HG03064 (cell line): ENCODE results near the gene RAB37.

ENCODE experiments used
- ATAC-seq: cut with Tn5 transposase; IDR thresholded peaks from one replicate; pipeline ENCODE4 v1.9.1; 2021; ENCODE audit warnings: low read depth; ENCODE audit not compliant: unreplicated experiment

RAB37 gene, protein sequence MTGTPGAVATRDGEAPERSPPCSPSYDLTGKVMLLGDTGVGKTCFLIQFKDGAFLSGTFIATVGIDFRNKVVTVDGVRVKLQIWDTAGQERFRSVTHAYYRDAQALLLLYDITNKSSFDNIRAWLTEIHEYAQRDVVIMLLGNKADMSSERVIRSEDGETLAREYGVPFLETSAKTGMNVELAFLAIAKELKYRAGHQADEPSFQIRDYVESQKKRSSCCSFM

GRCh38 chr17:74736513-74737298, at the start of gene RAB37:
TSS of gene RAB37 (plus strand) at chr17:74737256. CDS start at chr17:74737273, 17 bp downstream.
- no peak for ATAC-seq

DNA sequence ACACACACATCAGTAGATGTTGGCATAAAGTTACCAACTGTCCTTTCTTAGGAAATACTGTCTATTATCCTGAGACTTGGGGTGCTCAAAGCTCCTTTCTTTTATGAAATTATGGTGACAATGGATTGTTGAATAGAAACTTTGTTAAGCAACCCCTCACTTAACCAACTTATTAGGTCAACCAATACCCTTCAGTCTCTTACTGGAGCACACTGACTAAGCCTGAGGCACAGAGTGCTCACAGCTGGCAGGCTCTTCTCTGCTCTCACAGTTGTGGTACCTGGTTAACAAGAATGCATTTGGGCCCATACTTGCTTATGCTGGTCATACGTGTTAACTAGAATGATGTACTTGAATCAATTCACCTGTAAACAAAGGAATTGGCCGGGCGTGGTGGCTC, 49.2 kb upstream of the RAB37 start:
- ATAC-seq: no peak

GRCh38 chr17:74690409-74690825, 46.6 kb upstream of the RAB37 start:
- no peak for ATAC-seq

- no peak for ATAC-seq
Measured at GRCh38 chr17:74691151-74691550, 45.9 kb upstream of the RAB37 start.

- no peak for ATAC-seq
Measured at GRCh38 chr17:74694081-74694480, 43.0 kb upstream of the RAB37 start.

GRCh38 chr17:74695629-74696028, 41.4 kb upstream of the RAB37 start:
- no peak for ATAC-seq

GRCh38 chr17:74697515-74697914, 39.5 kb upstream of the RAB37 start:
- no peak for ATAC-seq

- no peak for ATAC-seq
Measured at GRCh38 chr17:74698069-74698468, 39.0 kb upstream of the RAB37 start.

GRCh38 chr17:74699236-74699635, 37.8 kb upstream of the RAB37 start:
- no peak for ATAC-seq

GRCh38 chr17:74702116-74702871, 34.8 kb upstream of the RAB37 start:
- ATAC-seq: no peak

DNA sequence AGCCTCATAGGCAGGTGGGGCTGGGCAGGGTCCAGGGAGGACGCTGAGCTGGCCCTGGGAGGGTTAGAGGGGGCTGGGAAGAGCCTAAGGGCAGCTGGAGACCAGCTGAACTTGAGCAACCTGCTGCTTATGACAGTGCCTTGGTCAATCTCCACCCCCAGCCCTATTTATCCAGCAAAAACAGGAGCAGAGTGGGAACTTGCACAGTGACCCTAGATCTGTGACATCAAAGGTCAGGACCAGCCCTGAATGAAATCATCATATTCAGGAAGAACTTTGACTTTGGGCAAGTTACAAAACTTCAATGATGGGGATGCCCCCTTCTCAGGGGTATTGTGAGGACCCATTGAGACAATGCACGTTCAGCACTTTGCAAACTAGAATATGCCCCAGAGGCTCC, 33.7 kb upstream of the RAB37 start:
- ATAC-seq: no peak

- ATAC-seq: no peak
Measured at GRCh38 chr17:74704544-74704943, 32.5 kb upstream of the RAB37 start.

DNA sequence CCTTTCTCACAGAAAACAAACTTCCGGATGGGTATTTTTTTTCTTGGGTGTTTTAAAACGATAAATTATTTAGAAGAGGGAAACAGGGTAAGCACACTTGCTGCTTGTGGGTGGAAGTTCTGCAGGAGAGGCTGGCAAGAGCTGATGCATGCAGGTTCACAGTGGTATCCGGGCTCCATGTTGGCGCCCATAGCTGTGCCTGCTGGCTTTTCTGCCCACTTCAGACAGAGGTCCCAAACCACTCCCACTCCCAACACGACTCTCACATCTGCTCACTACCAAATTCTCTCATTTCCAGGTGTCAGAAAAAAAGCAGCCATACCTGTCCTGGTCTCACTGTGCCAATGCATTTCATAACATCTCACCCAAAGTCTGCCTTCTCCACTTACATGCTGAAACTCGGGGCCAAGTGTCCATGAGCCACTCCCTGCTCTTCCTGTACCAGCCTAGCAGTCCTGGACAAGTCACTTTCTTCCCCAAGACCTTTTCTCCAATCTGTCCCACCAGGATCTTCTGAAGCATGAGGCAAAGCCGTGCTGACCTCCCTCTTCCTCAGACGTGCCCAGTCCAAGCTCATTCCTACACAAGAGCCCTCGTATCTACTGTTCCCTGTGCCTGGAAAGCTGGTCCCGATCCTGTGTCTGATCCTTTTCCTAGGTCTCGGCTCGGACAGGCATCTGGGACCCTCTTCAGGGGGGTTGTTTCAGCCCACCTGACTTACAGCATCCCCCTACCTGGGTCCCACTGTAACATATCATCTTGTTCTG, 25.8 kb upstream of the RAB37 start:
- no peak for ATAC-seq

DNA sequence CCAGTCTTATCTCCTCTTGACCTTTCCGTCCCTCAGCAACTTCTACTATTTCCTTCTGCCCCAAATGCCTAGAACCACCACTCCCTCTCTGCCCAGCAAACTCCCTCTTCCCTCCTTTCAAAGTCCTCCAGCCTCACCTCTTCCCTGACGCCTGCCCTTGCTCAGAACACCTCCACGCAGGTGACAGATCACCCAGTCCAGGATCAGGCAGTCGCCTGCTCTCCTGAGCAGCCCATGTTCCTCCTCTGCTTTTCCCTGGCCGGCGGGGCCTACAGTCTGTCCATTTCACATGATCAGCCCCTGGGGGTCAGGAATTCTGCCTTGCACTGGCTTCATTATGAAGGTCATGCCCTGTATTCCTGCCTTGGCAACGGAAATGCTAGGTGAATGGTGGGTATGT, 24.8 kb upstream of the RAB37 start:
- no peak for ATAC-seq

- ATAC-seq: no peak
Measured at GRCh38 chr17:74712756-74713155, 24.3 kb upstream of the RAB37 start, which contains the start of gene CD300LF. TSS of gene CD300LF (minus strand) at chr17:74712923. CDS start at chr17:74712866, 57 bp downstream.

DNA sequence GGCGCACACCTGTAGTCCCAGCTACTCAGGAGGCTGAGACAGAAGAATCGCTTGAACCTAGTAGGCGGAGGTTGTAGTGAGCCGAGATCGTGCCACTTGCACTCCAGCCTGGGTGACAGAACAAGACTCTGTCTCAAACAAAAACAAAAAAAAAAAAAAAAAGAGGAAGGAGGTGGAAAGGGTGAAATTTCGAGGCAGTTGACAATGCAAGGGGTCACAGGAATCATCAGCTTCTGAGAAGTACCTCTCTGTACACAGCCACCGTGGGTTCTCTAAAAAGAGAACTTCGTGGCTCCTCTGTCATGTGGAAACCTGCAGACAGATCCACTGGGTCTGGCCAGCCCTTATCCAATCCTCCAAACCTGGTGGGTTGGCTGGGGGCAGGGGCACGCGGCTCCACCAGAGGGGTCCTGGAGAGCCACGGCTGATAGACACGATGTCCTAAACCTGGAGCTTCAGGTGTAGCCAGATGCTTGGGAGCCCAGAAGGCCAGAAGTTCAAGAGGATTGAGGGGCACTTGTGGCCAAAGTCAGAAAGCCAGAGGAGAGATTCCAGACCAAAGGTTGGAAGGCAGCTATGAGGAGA, 23.8 kb upstream of the RAB37 start:
- no peak for ATAC-seq

- no peak for ATAC-seq
Measured at GRCh38 chr17:74715144-74715543, 21.9 kb upstream of the RAB37 start.

DNA sequence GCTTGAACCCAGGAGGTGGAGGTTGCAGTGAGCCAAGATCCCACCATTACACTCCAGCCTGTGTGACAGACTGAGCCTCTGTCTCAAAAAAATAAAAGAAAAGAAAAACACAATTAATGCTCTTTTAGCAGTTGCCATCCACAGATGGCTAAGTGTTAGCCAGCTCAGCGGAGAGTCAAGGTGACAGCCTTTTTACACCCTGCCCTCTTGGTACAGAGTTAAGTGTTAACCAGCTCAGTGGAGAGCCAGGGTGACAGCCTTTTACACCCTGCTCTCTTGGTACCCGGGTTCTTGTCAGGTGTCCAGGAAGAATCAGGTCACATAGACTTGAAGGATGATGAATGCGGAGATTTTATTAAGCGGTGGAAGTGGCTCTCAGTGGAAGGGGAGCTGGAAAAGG, 16.6 kb upstream of the RAB37 start:
- no peak for ATAC-seq

- no peak for ATAC-seq
Measured at GRCh38 chr17:74722782-74723181, 14.3 kb upstream of the RAB37 start.

- ATAC-seq: no peak
Measured at GRCh38 chr17:74723891-74724290, 13.2 kb upstream of the RAB37 start.
